HTERT RPE-1 (cell line): Measurements from ENCODE around the gene KHDRBS2.

ENCODE experiments used
- in situ Hi-C: fragments of 300-500 bp; cut with MboI; formaldehyde crosslinking; loops from 4 replicates; pipeline ENCODE4 v1.14.3; 2020; ENCODE audit warnings: low sequenced_read_pairs

KHDRBS2 gene

DNA sequence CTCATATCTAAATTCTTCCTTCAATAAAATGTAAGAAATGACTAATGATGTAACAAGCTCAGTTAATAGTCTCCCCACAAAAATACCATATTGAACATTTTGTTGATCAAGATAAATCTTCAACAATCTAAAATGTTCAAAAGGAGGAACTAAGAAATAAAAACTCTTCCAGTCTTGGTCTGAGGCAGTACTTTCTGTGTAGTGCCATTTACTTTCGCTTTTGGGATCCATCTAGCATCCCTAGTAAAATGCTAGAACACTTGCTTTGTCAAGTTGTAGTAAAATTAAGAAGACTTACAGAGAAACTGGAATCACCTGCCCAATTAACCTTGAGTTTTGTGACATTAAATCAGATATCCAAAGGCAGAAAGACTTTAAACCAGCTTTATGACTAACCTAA, 246.4 kb downstream of the KHDRBS2 start:
- in situ Hi-C loops = no loop called here

DNA sequence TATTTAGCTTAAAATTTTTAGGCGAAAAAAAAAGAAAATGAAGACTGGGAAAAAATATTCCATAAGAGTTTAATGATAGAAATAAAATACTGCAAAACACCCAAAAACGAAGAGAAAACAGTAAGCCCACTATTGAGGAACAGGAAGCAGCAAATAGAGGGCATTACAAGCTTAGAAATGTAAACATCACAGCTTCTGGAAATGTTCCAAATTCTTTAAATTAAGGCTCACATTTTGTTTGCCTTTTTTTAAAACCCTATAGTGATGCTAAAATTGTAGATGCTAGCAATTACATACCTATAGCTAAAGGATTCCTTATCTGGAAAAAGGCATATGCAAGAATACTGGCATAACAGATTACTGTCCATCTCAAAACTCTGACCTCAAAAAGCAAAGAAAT, 248.6 kb downstream of the KHDRBS2 start:
- in situ Hi-C loops = no loop called here

DNA sequence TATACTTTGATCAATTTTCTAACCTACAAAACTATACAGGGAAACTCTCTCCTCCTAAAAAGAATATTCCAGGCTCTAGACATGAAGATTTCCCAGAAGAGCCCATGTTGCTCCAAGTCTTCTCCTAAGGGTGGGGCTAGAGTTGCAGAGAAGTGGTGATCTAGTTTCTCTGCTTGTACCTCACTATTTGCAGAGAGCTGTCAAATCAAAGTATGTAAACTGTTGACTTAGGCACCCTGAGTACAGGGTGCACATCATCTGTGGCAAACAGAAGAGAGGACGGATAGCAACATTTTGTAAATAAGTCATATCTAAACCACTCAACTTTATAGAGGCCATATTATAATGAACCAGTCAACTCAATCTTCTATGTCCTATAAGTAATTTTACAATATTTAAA, 250.1 kb downstream of the KHDRBS2 start:
- in situ Hi-C loops = no loop called here

DNA sequence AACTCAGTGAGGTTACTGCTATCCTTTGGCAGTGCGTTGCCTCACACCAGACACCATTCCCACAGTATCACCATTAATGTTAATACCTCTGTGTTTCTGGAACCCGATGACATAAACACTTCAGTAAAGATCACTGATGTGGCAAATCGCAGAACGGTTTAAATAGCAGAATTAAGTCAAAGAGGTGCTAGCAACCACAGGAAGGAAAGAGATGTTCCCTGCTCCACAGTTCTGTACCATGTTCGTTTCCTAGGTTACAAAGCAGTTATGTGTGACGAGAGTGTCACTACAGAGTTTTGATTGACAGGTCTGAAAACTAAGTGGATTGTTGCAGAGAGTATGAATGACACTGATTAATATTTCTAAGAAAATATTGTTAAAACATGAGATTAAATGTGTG, 272.3 kb downstream of the KHDRBS2 start:
- in situ Hi-C loops = no loop called here

DNA sequence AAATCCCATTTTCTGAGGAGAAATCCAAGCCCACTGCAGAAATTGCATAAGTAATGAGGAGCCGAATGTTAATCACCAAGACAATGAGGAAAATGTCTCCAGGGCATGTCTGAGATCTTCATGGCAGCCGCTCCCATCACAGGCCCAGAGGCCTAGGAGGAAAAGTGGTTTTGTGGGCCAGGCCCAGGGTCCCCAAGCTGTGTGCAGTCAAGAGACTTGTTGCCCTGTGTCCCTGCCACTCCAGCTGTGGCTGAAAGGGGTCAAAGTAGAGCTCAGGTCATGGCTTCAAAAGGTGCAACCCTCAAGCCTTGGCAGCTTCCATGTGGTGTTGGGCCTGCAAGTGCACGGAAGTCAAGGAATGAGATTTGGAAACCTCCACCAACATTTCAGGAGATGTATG, 276.6 kb downstream of the KHDRBS2 start:
- in situ Hi-C loops = no loop called here

DNA sequence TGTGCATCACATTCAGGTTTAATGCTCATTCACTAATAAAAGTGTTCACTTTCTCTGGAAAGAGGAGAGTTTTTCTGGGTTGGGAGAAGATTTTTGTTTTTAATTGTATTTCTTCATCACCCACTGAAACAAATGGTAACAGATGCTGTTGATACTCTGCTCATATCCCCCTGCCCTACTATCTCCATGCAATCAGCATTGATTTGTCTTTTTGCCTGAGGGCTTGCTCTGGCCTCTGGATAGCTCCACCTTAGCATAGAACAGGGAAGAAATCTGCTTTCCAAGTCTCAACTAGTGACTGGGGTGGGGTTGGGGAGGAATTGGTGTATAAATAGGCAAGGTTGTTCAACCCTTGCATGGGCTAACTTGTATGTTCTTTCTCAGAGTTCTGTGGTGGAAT, 296.4 kb downstream of the KHDRBS2 start:
- in situ Hi-C loops = no loop called here

DNA sequence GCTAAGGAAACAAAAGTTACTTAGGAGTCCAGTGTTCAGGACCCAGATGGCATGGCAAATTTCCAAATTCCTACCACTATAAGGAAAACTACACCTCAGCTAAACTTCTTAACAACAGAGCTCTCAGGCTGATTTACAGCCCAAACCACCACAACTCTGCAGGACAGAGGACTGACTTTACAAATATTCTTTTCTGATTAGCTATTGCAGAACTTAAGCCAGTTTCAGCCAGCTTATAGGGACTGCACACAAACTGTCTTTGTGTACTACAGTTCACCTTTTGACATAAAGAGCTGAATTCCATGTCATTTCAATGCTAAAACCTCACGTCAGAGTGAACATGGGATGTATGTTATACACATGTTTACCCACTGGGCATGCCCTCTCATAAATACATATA, 305.4 kb downstream of the KHDRBS2 start:
- in situ Hi-C loops = no loop called here

DNA sequence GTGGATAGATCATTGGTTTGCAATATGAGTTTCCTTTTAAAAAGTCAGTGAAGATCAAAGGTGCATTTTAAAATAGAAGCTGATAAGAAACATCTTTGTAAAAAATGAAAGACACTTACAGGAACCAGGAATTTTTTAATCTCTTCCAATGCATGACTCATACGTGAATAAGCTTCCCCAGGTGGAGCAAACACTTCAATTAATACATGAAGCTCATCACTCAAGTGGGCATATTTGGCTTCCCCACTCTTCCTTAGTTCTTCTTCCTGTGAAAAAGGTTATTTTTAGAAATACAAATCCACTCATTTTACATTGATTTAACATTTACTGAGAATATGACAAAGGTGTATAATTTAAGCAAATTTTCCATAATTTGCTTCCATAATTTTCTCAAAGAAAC, 308.1 kb downstream of the KHDRBS2 start:
- in situ Hi-C loops = no loop called here

DNA sequence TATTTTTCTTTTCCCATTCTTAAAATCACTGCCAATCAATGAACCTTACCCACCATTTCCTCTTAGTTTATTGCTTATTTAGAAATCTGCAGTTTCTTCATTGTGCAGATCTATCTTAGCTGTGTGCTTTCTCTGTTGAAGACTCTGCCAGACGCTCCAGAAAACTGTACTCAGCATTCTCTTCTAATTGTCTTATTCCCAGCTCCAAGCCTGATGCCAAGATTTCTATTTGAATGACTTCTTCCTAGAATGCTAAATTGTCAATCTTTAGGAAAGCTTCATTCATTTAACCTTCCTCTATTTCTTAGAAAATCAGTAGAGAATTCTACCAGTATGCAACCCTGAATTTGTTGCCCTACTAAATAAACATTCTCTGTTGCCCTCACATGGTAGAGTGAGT, 308.9 kb downstream of the KHDRBS2 start:
- in situ Hi-C loops = no loop called here

DNA sequence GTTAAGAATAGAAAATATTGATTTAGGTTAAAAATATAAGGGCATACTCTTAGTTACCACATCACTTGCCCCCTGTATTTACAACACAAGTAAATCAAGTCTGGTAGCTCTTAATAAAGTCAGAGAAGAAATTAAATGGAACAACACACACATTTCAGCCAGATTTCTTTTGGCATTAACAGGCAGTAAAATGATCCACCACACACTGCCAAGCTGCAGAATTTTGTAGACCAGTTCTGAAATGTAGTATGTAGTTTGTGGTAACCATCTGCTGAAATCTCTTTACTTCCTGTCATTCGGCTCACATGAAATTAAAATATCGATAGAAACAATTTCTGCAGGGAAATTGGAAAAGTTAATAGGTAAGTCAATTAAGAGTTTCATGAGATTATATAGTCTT, 326.8 kb downstream of the KHDRBS2 start:
- in situ Hi-C loops = no loop called here

DNA sequence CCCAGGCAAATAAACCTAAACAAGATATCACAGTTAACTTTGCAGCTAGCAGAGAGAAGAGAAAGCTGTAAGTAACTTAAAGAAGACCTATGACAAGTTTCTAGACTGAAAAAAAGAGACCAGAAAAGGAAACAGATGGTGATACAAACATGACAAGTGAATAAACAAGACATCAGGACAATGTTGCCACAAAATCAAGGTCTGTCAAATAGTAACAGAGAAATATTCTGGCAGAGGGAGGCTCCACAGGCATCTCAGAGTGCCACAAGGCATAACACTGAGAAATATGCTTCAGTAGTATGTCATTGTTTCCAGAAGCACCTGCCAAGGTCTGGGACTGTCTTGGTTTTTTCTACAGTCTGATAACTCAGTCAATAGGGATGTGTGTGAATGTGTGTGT, 332.2 kb downstream of the KHDRBS2 start:
- in situ Hi-C loops = no loop called here

DNA sequence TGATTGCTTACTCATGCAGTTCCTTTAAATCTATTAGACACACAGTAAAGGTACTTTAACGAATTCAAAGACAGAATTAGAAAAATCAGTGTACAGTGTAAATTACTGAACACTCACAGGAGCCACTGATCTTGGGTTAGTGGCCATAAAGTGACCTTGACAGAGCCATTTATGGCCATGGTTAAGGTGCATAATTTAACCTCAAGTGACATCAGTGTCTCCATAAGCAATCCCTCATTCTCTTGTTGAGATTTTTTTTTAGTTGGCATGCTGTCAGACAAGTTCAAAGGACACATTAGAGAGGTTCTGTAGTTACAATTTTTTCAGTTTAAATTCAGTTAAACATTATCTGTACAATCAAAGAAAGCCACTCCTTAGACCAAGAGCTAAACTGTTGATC, 334.4 kb downstream of the KHDRBS2 start:
- in situ Hi-C loops = no loop called here

DNA sequence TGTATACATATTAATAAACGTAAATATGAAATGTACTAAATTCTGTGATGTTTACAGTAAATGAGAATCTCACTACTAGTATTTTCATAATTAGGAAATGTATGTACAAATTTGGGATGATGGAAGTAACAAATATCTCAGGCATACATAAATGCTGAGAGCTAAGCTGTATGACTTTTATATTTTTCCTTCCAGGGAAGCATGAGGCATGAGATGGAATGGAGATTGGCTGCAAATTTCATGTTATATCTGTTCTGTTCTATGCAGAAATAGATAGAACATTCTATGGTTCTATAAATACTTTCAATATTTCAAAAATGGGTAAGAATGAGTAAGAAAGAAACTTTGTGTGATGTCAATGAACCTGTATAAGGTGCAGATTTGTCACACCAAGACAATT, 335.2 kb downstream of the KHDRBS2 start:
- in situ Hi-C loops = no loop called here

DNA sequence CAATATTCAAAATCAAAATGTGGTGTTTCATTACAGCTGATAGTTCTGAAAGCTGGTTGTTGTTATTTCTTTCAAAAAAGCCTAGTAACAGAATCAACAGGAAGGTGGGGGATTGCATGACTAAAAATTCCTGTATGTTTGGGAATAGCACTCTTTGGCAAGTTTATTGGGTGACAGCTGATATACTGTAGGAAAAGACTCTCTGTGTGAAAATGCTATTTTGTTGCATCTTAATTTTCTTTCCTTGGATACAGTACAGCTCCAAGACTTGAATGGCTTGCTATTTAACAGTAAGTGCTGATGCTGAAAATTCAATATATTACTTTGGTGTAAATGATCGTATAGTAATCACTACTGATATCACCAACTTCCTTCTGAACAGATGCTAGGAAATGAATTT, 336.1 kb downstream of the KHDRBS2 start:
- in situ Hi-C loops = no loop called here

DNA sequence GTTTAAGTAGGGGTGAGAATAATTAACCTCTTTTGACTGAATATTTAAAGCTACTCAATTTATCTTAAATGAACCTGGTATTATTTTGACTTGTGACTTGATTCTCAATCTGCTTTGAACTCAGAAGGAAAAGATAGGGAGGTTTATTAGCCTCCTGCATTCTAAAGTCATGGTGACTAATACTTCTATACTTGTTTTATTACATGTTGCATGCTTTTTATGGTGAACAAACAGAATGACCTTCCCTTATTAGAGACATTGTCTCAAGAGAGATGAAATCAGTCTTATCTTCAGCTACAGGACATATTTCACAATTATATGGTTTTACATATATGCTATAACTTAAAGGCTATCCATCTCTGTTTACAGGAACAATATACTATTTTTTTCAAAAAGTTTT, 336.9 kb downstream of the KHDRBS2 start:
- in situ Hi-C loops = no loop called here

DNA sequence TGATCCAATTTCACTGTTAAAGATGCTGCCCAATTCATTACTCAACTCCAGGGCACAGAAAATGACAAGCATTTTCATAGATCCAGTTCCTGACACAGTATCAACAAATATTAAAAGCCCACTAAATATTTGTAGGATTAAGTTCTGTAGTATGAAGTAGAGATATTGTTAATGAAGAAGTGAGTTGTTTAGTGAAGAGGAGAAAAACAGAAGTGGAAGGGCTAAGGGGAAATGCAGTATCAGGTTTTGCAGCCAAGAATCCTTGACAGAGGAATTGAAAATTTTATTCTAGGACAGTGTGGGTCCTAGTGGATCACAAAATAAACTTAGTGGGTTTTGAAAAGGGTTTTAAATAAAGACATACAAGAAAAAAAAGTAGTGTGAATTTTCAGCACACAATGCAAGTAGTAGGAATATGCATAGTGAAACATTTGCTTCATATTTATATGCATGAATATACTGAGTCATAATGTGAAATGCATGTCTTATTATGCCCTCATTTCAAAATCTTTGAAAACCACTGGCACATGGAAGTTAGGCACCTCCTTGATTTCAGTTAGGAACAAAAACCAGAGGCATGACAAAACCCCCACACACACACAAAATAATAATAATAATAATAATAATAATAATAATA, 338.6 kb downstream of the KHDRBS2 start:
- in situ Hi-C loops = no loop called here

DNA sequence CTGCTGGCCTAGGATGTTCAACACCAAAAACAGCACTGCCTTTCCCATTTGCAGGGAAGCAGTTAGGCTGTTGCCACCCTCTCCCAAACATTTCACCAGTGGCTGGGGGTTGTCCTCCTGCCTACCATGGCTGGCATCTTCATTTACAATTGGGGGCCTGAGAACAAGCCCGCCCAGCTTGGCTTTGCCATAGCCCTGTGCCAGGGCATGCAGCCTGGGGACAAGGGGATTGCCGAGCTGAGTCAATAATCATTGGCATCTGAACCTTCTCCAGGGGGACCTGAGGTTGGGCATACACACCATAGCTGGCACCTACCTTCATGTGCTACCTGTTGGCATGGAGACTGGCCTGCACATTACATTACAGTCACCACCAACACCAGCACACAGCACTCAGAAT, 345.1 kb downstream of the KHDRBS2 start:
- in situ Hi-C loops = no loop called here

DNA sequence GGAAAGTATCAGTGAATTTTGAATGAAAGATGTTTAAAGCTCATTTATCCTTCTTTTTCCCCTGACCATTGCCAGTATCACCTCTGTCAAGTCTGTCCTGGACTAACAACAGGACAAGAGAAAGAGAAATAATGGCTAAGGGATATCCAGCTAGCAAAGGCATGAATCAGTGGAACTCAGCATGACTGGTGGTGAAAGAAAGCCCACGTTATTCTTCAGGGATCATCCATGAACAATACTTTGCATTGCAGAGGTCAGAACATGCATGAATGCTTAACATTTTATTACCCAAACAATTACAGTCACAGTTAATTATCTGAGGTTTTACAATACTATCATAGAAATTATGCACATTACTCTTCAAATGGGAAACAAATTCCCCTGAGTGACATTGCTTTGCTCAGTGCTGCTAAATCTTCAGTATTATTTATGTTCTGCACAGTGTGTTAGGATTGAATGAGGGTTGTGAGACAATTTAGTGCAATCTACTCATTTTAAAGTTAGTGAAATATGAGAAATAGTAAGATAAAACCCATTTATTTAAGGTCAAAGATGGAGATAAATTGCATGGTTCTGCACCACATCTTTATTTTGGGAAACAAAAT, 350.7 kb downstream of the KHDRBS2 start:
- in situ Hi-C loops = no loop called here

DNA sequence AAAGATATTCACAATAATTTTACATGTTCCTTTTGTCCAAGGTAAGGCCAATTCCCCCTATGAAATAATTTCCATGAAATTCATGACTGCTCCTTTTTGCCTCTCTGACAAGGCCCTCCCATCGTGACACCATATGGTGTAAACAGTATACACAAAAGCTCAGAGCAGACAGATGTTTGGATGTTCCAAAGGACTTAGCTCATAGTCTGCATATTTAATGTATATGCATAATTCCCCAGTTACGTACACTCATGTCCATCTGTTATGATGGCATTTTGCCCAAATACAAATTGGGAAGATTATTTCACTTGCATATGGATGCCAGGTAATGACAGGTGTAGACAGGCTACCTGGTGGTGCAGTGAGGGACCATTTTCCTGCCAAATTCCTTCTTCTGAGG, 376.5 kb downstream of the KHDRBS2 start:
- in situ Hi-C loops = no loop called here

DNA sequence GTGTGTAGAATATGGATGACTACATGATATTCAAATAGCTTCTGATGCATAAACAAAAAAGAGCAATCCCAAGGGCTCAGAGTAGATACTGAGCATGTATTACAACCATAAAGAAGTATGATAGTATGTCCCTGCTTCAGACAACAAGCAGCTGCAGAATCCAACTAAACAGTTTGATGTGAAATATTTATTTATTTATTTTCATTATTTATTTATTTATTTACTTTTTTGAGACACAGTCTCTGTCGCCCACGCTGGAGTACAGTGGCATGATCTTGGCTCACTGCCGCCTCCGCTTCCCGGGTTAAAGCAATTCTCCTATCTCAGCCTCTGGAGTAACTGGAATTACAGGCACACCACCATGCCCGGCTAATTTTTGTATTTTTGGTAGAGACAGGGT, 384.3 kb downstream of the KHDRBS2 start:
- in situ Hi-C loops = no loop called here

DNA sequence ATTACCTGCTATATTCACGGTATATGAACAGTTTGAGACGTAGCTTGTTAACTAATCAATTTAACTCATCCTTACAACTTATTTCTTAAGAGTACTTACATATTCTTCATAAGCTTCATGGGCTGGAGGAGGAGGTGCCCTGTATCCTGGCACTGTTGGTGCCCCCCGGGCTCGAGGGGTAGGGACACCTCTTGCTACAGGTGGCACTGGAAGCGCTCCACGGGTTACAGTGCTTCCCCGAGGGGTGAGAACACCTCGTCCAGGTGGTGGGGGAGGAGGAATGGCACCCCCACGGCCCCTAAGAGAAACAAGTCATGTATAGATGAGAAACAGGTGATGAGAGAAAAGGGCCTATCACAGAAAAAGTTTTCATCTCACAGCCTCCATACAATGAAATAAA, 391.5 kb downstream of the KHDRBS2 start:
- in situ Hi-C loops = no loop called here

DNA sequence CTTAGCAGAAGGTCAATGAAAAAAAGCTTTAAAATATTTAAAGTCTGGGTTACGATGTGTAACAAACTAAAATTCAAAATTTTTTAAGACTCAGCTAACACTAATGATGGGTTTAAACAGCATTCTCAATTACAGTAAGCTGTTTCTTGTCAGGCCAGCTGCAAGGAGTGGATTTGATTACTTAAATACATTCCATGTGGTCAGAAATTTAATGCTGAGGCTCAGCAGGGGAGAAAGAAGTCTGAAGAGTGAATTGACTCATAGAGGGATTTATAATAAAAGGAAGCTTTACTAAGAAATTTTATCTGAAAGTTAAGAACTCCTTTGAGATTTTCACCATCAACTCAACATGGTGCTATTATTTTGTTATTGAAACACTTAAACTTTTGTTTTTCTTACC, 398.6 kb downstream of the KHDRBS2 start:
- in situ Hi-C loops = no loop called here

DNA sequence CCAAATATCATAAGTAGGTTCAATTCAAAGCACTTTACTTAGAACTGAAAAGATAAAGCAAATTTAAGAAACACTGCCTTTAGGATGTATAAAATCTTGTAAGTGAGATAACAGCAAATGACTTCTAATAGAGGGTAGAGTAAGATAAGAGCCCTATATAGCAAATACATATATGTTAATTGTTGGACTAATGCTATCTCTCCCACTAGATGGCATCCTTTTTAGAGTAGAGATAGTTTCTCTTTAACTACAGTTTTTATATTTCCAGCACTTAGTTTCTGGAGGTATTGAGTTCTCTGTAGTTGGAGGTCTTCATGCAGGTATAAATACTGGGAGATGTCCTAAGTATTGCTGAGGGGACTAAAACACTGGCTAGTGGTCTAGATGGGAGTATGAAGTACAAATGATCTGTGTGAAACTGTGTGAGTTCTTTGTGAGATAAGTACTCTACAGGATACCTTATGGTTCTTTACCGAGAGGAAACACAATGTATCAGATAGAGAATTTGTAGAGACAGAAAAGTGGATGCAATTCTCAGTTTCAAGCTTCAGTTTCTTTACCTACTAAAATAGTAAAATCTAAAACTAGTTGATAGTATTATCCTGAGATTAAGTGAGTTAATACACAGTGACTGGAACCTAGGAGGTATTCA, 399.3 kb downstream of the KHDRBS2 start:
- in situ Hi-C loops = no loop called here
